ENCODE data around the gene KCTD5. TPM values are rescaled to one million over a fixed set of nuclear protein-coding genes. Genes with fewer than 3 reads are reported as not detected.

Gene KCTD5
- total RNA-seq, 1 experiment from 2014 or later, result 42.1 TPM

DNA sequence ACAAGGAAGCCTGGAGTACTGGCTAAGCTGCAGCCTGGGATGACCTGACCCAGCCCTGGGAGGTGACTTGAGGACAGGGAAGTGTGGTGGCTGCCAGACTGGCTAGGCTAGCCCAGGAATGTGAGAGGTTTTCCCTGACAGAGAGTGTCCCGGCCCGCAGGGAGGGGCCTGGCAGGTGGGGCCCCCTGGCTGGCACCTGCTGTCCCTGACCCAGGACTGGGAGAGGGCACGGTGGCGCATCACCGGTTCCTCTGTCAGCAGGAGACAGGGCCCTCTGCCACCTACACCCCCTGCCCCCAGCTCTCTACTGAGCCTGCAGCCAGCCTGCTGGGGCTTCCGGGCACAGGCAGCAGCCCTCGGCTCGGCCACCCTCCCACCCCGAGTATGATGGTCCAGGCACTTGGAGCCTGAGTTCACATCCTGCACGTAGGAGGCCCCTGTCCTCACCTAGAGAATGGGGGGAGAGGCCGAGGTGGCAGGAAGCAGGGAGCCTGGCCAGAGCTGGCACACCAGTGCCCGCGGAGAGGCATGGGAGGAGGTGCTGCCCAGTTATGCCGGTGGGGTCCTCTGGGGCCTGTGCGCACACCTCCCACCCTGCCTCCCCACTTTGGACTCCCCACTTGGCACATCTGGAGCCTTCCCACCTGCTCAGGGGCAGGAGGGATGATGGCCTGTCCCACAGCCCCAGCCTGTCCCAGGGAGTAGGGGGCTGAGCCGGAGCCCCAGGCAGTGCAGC is 37.2 kb downstream of the KCTD5 start:
- H3K4me2 ChIP-seq (ENCODE audit: low read length), result peak overlapping the region; percentile 81
- peak overlapping the region; percentile 73 for H3K9ac ChIP-seq (ENCODE audit: low read length)
- peaks cover 28 to 43% of the 10 kb centered on the region in 2 experiments for H3K4me1 ChIP-seq (ENCODE audit: control insufficient read depth in 1 of 2, insufficient read depth in 2 of 2, low read length in 2 of 2)
- ChIA-PET CTCF (no interaction called here), POLR2A (interaction anchor here (0.6 to 1.2 kb wide), 2 partner anchors 37 to 291 kb away, joined by 3 to 4 read pairs; partner anchors contain the start of gene KCTD5), RAD21 (ENCODE audit: low non-redundant PET in 1 of 2, low total read pairs in 2 of 2, uncharacterized antibody in 2 of 2, unreplicated experiment in 2 of 2) (no interaction called here)
- H3K27ac ChIP-seq (ENCODE audit: low read depth, low read length), result peak overlapping the region; percentile 89
- H3K36me3 ChIP-seq (ENCODE audit: control insufficient read depth in 1 of 2, insufficient read depth in 2 of 2, low read length in 2 of 2), result no peaks in the 10 kb centered on the region
- no peaks in the 10 kb centered on the region for H3K9me3 ChIP-seq (ENCODE audit: control insufficient read depth in 1 of 2, insufficient read depth in 1 of 2, low read depth in 1 of 2, low read length in 2 of 2)
- H3K79me2 ChIP-seq (ENCODE audit: insufficient read depth, low read length), result no peaks in the 10 kb centered on the region
- DNase-seq (ENCODE audit: low read depth, low spot score), result no peak
- H4K20me1 ChIP-seq (ENCODE audit: insufficient read depth), result no peaks in the 10 kb centered on the region
- H2AFZ ChIP-seq (ENCODE audit: low read depth, low read length, poor library complexity, severe bottlenecking), result no peak overlapping the region
- H3K9me2 ChIP-seq (ENCODE audit: insufficient read depth), result no peaks in the 10 kb centered on the region
- intact Hi-C loops (cut with micrococcal nuclease), result loop anchor here (2.0 kb wide), 1 partner anchor 37 kb away; the partner anchor contains the start of gene KCTD5
- no peaks in the 10 kb centered on the region for H3K27me3 ChIP-seq (ENCODE audit: insufficient read depth, low read length)
- H3K4me3 ChIP-seq (replicated peaks in 1 of 2; ENCODE audit: low read depth in 1 of 2, low read length in 2 of 2), result peak overlapping the region in 1 of 2 experiments; percentile 61; a peak in 1 of 4 replicates
- no peak for ATAC-seq
- no TSS peak for BruUV-seq (replicated peaks)
- TF ChIP-seq ELF1 (IDR thresholded peaks at IDR 0.05; ENCODE audit: borderline replicate concordance, low read depth) (no peak), RAD21 (IDR thresholded peaks at IDR 0.05; ENCODE audit: low read depth) (no peak), SIN3A (IDR thresholded peaks at IDR 0.05; ENCODE audit: low read depth) (no peak), POLR2A (IDR thresholded peaks at IDR 0.05; ENCODE audit: borderline replicate concordance, extremely low read depth, insufficient read depth, insufficient read length) (no peak), SRF (IDR thresholded peaks at IDR 0.05; ENCODE audit: low read depth) (no peak), FOSL1 (IDR thresholded peaks at IDR 0.05; ENCODE audit: low read depth) (no peak), CBX3 (IDR thresholded peaks at IDR 0.05; ENCODE audit: low read depth) (no peak), EZH2 (IDR thresholded peaks at IDR 0.05) (no peak)
- TF ChIP-seq, protein P1, sequence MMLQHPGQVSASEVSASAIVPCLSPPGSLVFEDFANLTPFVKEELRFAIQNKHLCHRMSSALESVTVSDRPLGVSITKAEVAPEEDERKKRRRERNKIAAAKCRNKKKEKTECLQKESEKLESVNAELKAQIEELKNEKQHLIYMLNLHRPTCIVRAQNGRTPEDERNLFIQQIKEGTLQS (IDR thresholded peaks at IDR 0.05), result no peak
- TF ChIP-seq, protein P2, sequence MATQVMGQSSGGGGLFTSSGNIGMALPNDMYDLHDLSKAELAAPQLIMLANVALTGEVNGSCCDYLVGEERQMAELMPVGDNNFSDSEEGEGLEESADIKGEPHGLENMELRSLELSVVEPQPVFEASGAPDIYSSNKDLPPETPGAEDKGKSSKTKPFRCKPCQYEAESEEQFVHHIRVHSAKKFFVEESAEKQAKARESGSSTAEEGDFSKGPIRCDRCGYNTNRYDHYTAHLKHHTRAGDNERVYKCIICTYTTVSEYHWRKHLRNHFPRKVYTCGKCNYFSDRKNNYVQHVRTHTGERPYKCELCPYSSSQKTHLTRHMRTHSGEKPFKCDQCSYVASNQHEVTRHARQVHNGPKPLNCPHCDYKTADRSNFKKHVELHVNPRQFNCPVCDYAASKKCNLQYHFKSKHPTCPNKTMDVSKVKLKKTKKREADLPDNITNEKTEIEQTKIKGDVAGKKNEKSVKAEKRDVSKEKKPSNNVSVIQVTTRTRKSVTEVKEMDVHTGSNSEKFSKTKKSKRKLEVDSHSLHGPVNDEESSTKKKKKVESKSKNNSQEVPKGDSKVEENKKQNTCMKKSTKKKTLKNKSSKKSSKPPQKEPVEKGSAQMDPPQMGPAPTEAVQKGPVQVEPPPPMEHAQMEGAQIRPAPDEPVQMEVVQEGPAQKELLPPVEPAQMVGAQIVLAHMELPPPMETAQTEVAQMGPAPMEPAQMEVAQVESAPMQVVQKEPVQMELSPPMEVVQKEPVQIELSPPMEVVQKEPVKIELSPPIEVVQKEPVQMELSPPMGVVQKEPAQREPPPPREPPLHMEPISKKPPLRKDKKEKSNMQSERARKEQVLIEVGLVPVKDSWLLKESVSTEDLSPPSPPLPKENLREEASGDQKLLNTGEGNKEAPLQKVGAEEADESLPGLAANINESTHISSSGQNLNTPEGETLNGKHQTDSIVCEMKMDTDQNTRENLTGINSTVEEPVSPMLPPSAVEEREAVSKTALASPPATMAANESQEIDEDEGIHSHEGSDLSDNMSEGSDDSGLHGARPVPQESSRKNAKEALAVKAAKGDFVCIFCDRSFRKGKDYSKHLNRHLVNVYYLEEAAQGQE (IDR thresholded peaks at IDR 0.05; ENCODE audit: low read depth), result no peak
